ENCODE data around the gene C10orf105.

GRCh38 chr10:71761541-71762113 is 42.0 kb upstream of the C10orf105 start:
- TF ChIP-seq POLR2A (IDR thresholded peaks at IDR 0.05), result no peak
- TF ChIP-seq CTCF (IDR thresholded peaks at IDR 0.05), result no peak

Measured in uterus (tissue), 2 donors.